Activated naive CD4-positive, alpha-beta T cell treated with Interleukin-2 at 50 U/mL for 16 hours (primary cell): ENCODE measurements around the gene AQP3.
"Not testable (repeated sequence)": the region's sequence is repeated elsewhere in the genome, so short reads cannot be mapped to it uniquely, and the experiment has no call there.

Source experiments
- DNase-seq: peaks from one replicate; pipeline ENCODE4 v3.0.0-alpha.2; 2020

AQP3 gene

DNA sequence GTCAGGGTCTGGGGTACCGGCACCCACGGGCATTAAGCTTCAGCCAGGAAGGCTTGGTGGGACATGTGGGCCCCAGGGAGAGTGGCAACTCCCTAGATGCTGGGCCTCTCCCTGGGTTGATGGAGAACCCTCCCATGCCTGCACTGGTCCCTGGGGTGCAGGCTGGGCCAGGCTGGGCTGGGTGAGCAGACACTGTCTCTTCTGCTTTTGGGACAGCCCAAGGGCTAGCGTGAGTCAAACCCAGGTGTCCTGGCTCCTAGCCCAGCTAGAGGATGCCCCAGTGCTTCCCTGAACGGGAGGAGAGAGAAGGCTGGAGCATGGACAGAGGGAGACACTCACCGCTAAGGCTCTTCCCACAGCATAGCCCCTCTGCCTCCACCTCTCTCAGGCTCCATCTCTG, 39.3 kb downstream of the AQP3 start:
- no peak for DNase-seq

DNA sequence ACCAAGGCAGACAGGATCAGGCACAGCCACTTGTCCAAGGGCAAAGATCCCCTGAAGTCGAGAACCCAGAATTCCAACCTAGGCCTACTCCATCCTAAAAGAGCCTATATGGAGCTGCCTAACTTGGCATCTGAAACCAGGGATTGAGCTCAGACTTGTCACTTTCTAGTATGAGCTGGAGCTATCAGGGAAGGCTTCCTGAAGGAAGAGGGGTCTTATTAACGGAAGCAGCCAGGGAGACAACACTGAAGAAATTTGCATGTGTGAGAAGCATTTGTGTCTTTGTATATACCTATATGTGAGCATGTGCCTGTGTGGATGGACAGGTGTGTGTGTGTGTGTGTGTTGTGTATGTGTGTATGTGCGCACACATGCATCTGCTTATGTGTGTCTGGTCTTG, 40.3 kb downstream of the AQP3 start:
- DNase-seq: no peak

DNA sequence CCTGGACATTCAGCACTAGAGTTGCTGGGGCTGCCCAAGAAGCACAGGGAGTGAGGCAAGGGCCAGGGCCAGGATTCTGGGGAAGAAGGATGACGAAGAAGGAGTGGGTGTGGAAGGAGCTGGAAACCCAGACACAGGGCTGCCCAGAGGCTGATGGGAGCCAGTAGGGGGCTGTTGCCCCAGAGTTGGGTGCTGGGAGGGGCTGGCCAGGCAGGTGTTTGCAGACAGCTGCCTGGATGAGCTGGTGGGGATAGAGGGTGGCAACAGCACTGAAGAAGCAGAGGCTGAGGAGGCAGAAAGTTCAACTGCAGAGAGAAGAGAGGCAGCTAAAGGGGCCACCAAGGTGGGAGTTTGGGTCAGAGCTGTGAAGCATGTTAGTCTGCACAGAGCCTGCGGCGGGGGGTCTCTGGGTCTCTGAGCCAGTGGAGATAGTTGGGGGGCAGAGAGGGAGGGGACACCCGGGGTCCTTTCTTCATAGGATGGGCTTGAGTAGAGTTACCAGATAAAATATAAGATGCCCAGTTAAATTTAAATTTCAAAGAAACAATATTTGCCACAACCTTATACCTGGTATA, 42.5 kb downstream of the AQP3 start:
- no peak for DNase-seq

DNA sequence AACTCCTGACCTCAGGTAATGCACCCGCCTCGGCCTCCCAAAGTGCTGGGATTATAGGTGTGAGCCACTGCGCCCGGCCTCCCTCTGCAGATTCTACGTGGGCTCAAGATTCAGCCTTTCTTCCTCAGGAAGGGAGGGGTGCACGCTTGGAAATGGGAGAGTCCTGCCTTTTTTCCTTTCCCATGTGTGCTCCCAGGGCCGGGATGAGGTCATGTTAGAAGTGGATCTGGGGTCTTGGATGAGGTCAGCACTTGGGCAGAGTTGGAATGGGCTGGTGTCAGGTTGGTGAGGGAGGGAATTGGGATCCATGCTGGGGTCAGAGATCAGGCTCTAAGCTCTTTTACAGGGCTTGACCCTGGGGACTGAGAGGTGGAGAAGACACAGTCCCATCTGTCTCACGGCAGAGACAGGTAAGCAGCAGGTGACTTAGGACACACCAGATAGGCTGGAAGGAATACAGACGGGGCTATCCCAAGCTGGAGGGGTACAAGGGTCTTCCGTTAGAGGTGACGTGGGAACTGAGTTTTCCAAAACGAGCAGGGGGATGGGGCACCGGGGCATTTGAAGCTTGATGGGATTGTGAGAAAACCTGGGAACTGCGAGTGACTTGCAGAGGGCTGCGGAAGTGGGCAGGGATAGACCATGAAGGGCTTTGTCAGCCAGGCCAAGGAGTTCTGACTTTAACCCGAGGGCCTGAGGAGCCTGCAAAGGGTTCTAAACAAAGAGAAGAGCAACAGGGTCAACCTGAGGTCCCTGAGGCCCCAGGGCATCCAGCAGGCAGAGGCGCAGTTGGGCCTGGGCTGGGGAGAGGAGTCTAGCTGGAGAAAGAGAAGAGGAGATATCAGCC, 43.2 kb downstream of the AQP3 start:
- DNase-seq: no peak

DNA sequence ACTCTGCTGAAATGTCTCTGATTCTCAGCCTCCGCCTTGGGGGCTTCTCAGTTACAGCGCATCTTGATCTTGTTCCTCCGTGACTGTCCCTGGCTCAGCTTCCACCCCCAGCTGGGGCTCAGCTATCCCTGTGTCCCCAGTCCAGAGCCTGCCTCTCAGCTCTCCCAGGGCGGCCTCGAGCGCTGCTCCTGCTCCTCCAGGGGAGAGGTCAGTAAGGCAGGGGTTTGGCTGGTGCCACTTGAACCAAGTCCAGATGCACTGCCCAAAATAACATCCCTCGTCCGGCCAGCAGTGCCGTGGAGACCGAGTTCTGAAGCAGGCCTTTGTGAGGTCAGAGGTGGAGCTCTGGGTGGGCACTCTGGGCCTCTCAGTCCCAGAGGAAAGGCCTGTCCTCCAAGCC, 45.0 kb downstream of the AQP3 start, which contains the start of gene AQP7:
Gene AQP7, minus strand, starts transcription at position 198 of the 400 bp plus-strand sequence. CDS start 1,306 bp downstream, outside the sequence.
- DNase-seq: not testable (repeated sequence)

DNA sequence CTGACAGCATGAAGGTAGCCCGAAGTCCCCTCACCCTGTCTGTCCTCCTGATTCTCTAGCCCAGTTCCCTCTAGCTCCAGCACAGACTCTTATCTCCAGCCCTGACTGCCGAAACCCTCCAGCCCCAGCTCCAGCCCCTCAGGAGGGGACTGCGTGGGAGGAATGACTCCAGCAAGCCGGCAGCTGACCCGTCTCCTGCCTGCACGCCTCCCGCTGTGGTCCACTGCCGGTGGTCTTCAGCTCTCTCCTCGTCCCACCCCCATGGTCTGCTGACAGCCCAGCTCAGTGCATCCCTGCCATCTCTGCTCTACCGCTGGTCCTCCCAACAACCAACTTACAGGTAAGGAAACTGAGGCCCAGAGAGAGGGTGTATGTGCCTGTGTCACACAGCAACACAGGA, 45.6 kb downstream of the AQP3 start:
- not testable (repeated sequence) for DNase-seq

DNA sequence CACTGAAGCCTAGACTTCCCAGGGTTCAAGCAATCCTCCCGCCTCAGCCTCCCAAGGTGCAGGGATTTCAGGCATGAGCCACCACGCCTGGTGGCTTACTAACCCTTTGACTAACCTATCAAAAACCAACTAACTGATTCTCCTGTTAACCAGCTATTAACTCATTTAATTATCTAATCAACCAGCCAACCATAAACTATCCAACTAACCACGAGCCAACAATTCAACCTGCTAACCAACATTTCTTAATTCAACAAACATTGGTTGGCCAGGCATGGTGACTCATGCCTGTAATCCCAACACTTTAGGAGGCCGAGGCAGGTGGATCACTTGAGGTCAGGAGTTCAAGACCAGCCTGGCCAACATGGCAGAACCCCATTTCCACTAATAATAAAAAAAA, 48.3 kb downstream of the AQP3 start:
- DNase-seq: not testable (repeated sequence)

DNA sequence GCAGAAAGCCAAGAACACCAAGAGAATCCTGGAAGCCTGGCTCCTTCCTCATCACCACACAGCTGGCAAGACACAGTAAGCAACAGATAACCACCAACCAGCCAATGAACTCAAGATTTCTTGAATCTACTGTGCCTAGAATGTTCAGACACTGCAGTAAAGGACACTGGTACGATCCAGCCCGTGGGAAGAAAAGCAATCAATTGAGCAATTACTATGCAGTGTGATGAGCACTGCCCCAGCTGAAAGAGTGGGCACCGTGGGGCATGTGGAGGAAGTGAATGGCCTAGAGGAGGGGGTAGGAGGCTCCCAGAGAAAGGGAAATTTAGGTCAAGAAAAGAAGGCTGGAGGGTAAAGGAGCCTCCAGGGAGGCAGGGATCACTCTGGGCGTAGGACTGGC, 49.6 kb downstream of the AQP3 start:
- DNase-seq: not testable (repeated sequence)

DNA sequence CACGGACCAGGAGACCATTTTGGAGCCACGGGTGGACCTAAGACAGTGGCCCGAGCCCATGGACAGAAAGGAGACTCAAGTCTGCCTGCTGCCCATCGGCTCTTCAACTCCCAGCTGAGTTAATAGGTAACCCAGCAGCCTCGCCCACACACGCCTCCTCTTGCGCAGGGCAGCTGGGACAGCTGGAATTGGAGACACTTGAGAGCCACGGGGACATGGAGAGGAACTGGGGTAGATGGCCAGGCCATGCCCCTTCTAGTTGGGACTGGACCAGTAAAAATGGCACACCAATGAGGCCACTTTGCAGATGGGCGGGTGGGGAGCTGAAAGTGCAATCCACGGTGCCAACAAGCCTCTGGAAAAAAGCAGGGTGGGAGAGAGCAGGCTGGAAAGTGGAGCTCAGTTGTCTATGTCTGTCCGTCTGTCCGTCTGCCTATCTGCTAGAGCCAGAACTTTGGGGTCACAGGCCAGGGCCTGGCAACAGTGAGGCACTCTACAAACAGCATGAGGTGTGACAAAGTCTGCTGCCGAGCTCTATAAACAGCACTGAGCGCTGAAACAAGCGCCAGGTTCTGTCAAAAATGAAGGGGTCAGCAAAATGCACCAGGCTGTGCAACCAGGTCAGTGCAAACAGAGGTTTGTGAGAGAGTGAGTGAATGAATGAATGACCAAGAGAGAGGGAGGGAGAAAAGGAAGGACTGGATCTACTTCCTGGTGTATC, 52.1 kb downstream of the AQP3 start:
- DNase-seq: not testable (repeated sequence)

DNA sequence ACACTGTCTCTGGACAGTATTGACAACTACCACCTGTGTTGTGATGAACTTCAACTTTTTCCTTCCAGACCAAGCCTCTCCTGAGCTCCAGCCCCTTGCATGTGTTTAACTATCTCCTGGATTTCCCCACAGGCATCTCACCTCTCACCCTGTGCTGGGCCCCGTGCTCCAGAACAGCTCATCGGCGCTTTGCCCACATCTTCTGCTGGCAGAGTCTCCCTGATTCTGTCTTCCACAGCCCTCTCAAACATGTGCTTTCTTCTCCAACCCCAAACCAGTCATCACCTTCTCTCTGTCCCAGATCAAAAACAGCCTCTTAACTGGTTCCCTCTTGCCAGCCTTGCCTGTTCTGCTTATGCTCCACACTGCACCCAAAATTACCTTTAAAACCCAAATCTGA, 53.4 kb downstream of the AQP3 start:
- DNase-seq: not testable (repeated sequence)

DNA sequence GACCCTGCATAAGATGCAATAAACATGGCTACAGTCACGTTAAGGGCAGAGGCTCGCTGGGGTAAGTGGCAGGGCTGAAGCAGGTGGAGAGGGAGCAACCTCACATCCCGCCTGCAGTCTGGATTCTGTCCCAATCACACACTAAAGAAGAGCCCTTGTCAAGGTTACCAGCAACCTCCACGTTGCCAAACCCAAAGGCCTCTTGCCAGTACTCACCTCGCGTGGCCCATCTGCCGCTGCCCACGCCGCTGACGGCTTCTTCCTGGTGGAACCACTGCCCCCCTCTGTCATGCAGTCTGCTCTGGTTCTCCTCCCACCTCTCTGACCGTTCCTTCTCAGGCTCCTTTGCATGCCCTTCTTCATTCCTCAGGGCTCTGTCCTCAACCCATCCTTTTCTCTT, 53.8 kb downstream of the AQP3 start:
- no peak for DNase-seq

DNA sequence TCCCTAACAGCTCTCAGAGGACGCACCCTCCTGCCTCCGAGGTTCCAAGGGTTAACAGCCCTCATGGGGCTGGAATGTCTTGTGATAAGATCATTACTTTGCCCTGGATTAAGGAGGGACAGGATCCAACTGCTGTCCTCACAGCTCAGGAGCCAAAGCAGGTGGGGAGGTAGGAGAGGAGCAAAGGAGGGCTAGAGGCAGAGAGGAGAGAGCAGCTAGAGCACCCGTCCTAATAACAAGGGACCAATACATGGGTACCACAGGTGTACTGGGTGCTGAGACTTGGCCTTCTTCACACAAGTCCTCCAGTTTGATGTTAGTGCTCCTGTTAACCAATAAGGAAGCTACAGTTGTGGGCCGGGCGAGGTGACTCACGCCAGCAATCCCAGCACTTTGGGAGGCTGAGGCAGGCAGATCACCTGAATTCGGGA, 54.8 kb downstream of the AQP3 start:
- not testable (repeated sequence) for DNase-seq
